H9 (cell line): Measurements from ENCODE around the gene SEMA4A. TPM values are rescaled to one million over a fixed set of nuclear protein-coding genes. Genes with fewer than 3 reads are reported as not detected.

Source experiments
- DNase-seq: peaks from one replicate; pipeline ENCODE4 v3.0.0-alpha.2; 2017
- H2AFZ ChIP-seq: one replicate; pipeline ENCODE4 v1.6.1; 2013; ENCODE audit warnings: mild to moderate bottlenecking, low read length, control low read depth, moderate library complexity
- H2AK5ac ChIP-seq: 2 replicates; pipeline ENCODE4 v1.6.1; 2013; ENCODE audit warnings: low read length, control low read depth, mixed read lengths; ENCODE audit not compliant: insufficient read length
- H2BK120ac ChIP-seq: one replicate; pipeline ENCODE4 v1.6.1; 2013; ENCODE audit warnings: low read depth, mild to moderate bottlenecking, low read length, control low read depth, inconsistent platforms; ENCODE audit not compliant: poor library complexity, severe bottlenecking
- H2BK12ac ChIP-seq: 2 replicates; pipeline ENCODE4 v1.6.1; 2013; ENCODE audit warnings: low read length, control low read depth, mixed read lengths, low read depth; ENCODE audit not compliant: insufficient read length
- H2BK15ac ChIP-seq: 2 replicates; pipeline ENCODE4 v1.6.1; 2013; ENCODE audit warnings: low read depth, low read length, control low read depth
- H2BK20ac ChIP-seq: one replicate; pipeline ENCODE4 v1.6.1; 2013; ENCODE audit warnings: low read depth, mild to moderate bottlenecking, low read length, control low read depth, inconsistent platforms; ENCODE audit not compliant: poor library complexity, severe bottlenecking
- H2BK5ac ChIP-seq: 2 replicates; pipeline ENCODE4 v1.6.1; 2013; ENCODE audit warnings: low read length, control low read depth, mixed read lengths; ENCODE audit not compliant: insufficient read length
- H3K14ac ChIP-seq: 2 replicates; pipeline ENCODE4 v1.6.1; 2013; ENCODE audit warnings: low read length, control low read depth; ENCODE audit not compliant: insufficient read depth
- H3K18ac ChIP-seq: 2 replicates; pipeline ENCODE4 v1.6.1; 2013; ENCODE audit warnings: low read depth, mild to moderate bottlenecking, mixed read lengths, low read length, control low read depth; ENCODE audit not compliant: insufficient read length
- H3K23ac ChIP-seq: 2 replicates; pipeline ENCODE4 v1.6.1; 2013; ENCODE audit warnings: low read length, control low read depth, mixed read lengths, low read depth; ENCODE audit not compliant: insufficient read length
- H3K23me2 ChIP-seq: 2 replicates; pipeline ENCODE4 v1.6.1; 2013; ENCODE audit warnings: low read depth, mild to moderate bottlenecking, mixed read lengths, low read length, control low read depth; ENCODE audit not compliant: insufficient read length, poor library complexity, severe bottlenecking
- H3K27ac ChIP-seq: 2 replicates; pipeline ENCODE4 v1.5.1; 2013; ENCODE audit warnings: low read length, control low read depth, mixed read lengths, low read depth; ENCODE audit not compliant: insufficient read length
- H3K27me3 ChIP-seq: 2 replicates; pipeline ENCODE4 v1.6.1; 2013; ENCODE audit warnings: low read length, control low read depth, inconsistent platforms; ENCODE audit not compliant: insufficient read depth
- H3K4ac ChIP-seq: 2 replicates; pipeline ENCODE4 v1.6.1; 2013; ENCODE audit warnings: low read depth, mild to moderate bottlenecking, control low read depth, inconsistent platforms, low read length, moderate library complexity
- H3K4me1 ChIP-seq: 2 replicates; pipeline ENCODE4 v1.6.1; 2013; ENCODE audit warnings: low read length, control low read depth, inconsistent platforms; ENCODE audit not compliant: insufficient read depth
- H3K4me2 ChIP-seq: 2 replicates; pipeline ENCODE4 v1.6.1; 2013; ENCODE audit warnings: low read length, control low read depth, mixed read lengths; ENCODE audit not compliant: insufficient read length, insufficient read depth
- H3K56ac ChIP-seq: 2 replicates; pipeline ENCODE4 v1.6.1; 2013; ENCODE audit warnings: low read depth, mild to moderate bottlenecking, mixed read lengths, low read length, control low read depth; ENCODE audit not compliant: insufficient read length
- H3K79me1 ChIP-seq: 2 replicates; pipeline ENCODE4 v1.6.1; 2013; ENCODE audit warnings: low read depth, mild to moderate bottlenecking, moderate library complexity, low read length, control low read depth, inconsistent platforms; ENCODE audit not compliant: insufficient read depth, poor library complexity, severe bottlenecking
- H3K79me2 ChIP-seq: 2 replicates; pipeline ENCODE4 v1.6.1; 2013; ENCODE audit warnings: low read length, control low read depth, inconsistent platforms; ENCODE audit not compliant: insufficient read depth
- H3K9ac ChIP-seq: 2 replicates; pipeline ENCODE4 v1.6.1; 2013; ENCODE audit warnings: low read length, control low read depth, mixed read lengths; ENCODE audit not compliant: insufficient read length; ENCODE audit errors: extremely low read depth
- H3K9me3 ChIP-seq: one replicate; pipeline ENCODE4 v1.6.1; 2013; ENCODE audit warnings: low read depth, low read length, inconsistent platforms; ENCODE audit not compliant: control insufficient read depth
- H3T11ph ChIP-seq: one replicate; pipeline ENCODE4 v1.6.1; 2013; ENCODE audit warnings: mild to moderate bottlenecking, low read length, control low read depth, inconsistent platforms
- H4K20me1 ChIP-seq: one replicate; pipeline ENCODE4 v1.6.1; 2013; ENCODE audit not compliant: control insufficient read depth, insufficient read length, insufficient read depth
- H4K5ac ChIP-seq: 2 replicates; pipeline ENCODE4 v1.6.1; 2013; ENCODE audit warnings: low read depth, mild to moderate bottlenecking, mixed read lengths, low read length, control low read depth; ENCODE audit not compliant: insufficient read length
- H4K8ac ChIP-seq: replicated peaks from 2 replicates; pipeline ENCODE4 v1.6.1; 2013; ENCODE audit warnings: low read length, control low read depth, mixed read lengths, low read depth; ENCODE audit not compliant: insufficient read length
- H4K91ac ChIP-seq: 2 replicates; pipeline ENCODE4 v1.6.1; 2013; ENCODE audit warnings: low read depth, mild to moderate bottlenecking, moderate library complexity, mixed read lengths, low read length, control low read depth; ENCODE audit not compliant: insufficient read length
- H3K27ac Mint-ChIP-seq, 3 experiments: 2 replicates in 2 of 3; 3 replicates in 1 of 3; pipeline ENCODE4 v1.8.0; 2020 to 2021; ENCODE audit warnings: mixed read lengths in 3 of 3, mild to moderate bottlenecking in 1 of 3, moderate library complexity in 1 of 3
- H3K27me3 Mint-ChIP-seq: 2 replicates; pipeline ENCODE4 v1.8.0; 2021; ENCODE audit warnings: low read depth, mild to moderate bottlenecking, moderate library complexity, mixed read lengths
- H3K36me3 Mint-ChIP-seq, 3 experiments: 2 replicates in 2 of 3; 3 replicates in 1 of 3; pipeline ENCODE4 v1.8.0; 2020 to 2021; ENCODE audit warnings: low read depth in 3 of 3, mixed read lengths in 3 of 3; ENCODE audit not compliant: insufficient read depth in 1 of 3
- H3K4me1 Mint-ChIP-seq, 2 experiments: 2 replicates each; pipeline ENCODE4 v1.8.0; 2020; ENCODE audit warnings: mixed read lengths in 2 of 2
- H3K4me3 Mint-ChIP-seq, 2 experiments: 2 replicates in 1 of 2; 3 replicates in 1 of 2; pipeline ENCODE4 v1.8.0; 2020 to 2021; ENCODE audit warnings: mild to moderate bottlenecking in 2 of 2, mixed read lengths in 2 of 2, moderate library complexity in 1 of 2
- H3K9me3 Mint-ChIP-seq, 2 experiments: 2 replicates in 1 of 2; 3 replicates in 1 of 2; pipeline ENCODE4 v1.8.0; 2020; ENCODE audit warnings: mild to moderate bottlenecking in 2 of 2, mixed read lengths in 2 of 2, moderate library complexity in 1 of 2
- WGBS: extraction: QIAGEN DNeasy Blood & Tissue Kit; methylation state at CpG from one replicate; pipeline ENCODE4 v1.1.7; 2013; ENCODE audit warnings: missing lambda C conversion rate, low lambda C conversion rate, mixed read lengths; ENCODE audit not compliant: insufficient read length; ENCODE audit errors: extremely low coverage; 5-methylcytosine and 5-hydroxymethylcytosine counted together
- total RNA-seq: library from RNA; stranded (reverse); gene quantifications from 2 replicates; pipeline ENCODE4 v1.2.1, GENCODE V29; 2021
- TF ChIP-seq, protein P1 (sequence below): fragments of 200-600 bp; sonication (generic); conservative IDR thresholded peaks from 3 replicates; pipeline ENCODE4 v1.8.0; 2021; ENCODE audit warnings: antibody characterized with exemption, mild to moderate bottlenecking

The SEMA4A gene
- total RNA-seq, 1 experiment from 2014 or later: 11.1 TPM

DNA sequence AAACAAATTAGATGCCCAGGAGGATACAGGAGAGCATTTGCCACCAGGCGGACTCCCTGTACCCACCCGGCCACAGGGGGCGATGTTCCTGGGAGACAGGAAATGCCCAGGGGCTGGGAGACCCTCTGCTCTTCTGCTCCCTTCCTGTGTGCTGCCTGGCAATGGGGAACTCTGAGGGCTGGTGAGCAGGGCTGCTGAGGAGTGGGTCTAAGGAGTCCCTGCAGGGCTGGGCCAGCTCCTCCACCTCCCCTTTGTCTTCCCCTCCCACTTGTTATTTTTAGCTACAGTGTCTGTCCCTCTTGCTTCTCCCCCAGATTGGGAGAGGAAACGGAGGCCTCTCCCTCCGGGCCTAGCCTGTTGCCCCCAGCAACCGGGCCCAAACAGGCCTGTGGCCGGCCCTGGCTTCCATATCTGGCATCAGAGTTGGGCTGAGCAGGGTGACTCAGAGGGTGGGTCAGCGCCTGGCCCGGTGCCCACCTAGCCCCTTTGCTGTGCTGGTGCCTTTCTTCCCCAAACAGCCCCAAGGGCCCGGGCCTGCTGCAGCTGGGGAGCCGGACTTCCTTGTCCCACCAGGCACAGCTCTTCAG is 27.2 kb upstream of the SEMA4A start:
- WGBS: no CpG with 5 or more reads among the region's 11 CpGs
- Histone ChIP-seq H2AFZ (no peak overlapping the region), H3K79me2 (no peaks in the 10 kb centered on the region), H3K4ac (no peak overlapping the region), H3K4me1 (peaks cover 18% of the 10 kb centered on the region), H3K9ac (no peak overlapping the region), H3K23me2 (no peaks in the 10 kb centered on the region), H3K18ac (peak overlapping the region; percentile 36), H4K20me1 (no peaks in the 10 kb centered on the region), H3K4me2 (no peak overlapping the region), H3K56ac (no peak overlapping the region), H2BK12ac (no peak overlapping the region), H3K27ac (no peak overlapping the region), H2BK5ac (no peak overlapping the region), H3K79me1 (no peaks in the 10 kb centered on the region), H2AK5ac (no peak overlapping the region), H3T11ph (no peak overlapping the region), H2BK15ac (no peak overlapping the region), H3K27me3 (no peaks in the 10 kb centered on the region), H2BK20ac (no peak overlapping the region), H2BK120ac (no peak overlapping the region), H4K5ac (no peak overlapping the region), H3K23ac (no peak overlapping the region), H4K91ac (peak overlapping the region; percentile 40), H3K9me3 (no peaks in the 10 kb centered on the region), H4K8ac (no peak overlapping the region), H3K14ac (peak overlapping the region; percentile 21; the same call in 1 of the 2 replicates)
- TF ChIP-seq, protein P1, sequence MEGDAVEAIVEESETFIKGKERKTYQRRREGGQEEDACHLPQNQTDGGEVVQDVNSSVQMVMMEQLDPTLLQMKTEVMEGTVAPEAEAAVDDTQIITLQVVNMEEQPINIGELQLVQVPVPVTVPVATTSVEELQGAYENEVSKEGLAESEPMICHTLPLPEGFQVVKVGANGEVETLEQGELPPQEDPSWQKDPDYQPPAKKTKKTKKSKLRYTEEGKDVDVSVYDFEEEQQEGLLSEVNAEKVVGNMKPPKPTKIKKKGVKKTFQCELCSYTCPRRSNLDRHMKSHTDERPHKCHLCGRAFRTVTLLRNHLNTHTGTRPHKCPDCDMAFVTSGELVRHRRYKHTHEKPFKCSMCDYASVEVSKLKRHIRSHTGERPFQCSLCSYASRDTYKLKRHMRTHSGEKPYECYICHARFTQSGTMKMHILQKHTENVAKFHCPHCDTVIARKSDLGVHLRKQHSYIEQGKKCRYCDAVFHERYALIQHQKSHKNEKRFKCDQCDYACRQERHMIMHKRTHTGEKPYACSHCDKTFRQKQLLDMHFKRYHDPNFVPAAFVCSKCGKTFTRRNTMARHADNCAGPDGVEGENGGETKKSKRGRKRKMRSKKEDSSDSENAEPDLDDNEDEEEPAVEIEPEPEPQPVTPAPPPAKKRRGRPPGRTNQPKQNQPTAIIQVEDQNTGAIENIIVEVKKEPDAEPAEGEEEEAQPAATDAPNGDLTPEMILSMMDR: peak; percentile 79
- H3K27ac Mint-ChIP-seq: peak overlapping the region in 2 of 3 experiments; percentile 87 to 89; a peak in 2 of 7 replicates
- H3K36me3 Mint-ChIP-seq: peaks cover 3 to 8% (median 5%) of the 10 kb centered on the region in 3 experiments; a peak in 4 of 7 replicates
- H3K4me3 Mint-ChIP-seq: no peak overlapping the region
- no peaks in the 10 kb centered on the region for H3K27me3 Mint-ChIP-seq
- peaks cover 59 to 64% of the 10 kb centered on the region in 2 experiments for H3K4me1 Mint-ChIP-seq
- peak; percentile 84 for DNase-seq
- H3K9me3 Mint-ChIP-seq: no peaks in the 10 kb centered on the region
